NCI-H1105 (cell line): ENCODE measurements around the gene ZBTB40.

Experiments used
- DNase-seq: peaks from one replicate; lab custom pipeline; 2025; lab: John Stamatoyannopoulos, UW

Gene ZBTB40

GRCh38 chr1:22503721-22504410 lies 52.2 kb downstream of the ZBTB40 start:
- no peak for DNase-seq

DNA sequence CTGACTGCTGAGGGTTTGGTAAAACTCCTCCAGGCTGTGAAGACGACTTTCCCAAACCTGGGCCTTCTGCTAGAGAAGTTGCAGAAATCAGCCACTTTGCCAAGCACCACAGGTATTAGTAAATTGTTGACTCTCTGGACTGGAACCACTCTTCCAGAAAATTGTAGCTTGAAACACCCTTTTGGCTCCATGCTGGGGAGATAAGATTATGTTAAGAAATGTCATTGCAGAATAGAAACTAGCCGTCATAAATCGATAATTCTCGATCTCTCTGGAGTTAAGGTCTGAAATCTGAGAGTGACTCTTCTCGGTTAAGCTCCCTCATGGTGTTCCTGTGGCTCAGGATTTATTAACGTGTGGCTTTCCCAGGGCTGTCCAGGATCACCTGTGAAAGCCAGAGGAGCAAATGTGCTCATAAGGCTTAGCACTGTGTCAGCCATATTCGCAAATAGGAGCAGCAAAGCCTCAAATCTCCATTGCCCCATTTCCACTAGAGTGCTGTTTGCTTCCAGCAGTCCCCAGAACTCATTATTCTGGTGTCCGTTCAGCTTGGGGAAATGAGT lies 54.6 kb downstream of the ZBTB40 start:
- no peak for DNase-seq

DNA sequence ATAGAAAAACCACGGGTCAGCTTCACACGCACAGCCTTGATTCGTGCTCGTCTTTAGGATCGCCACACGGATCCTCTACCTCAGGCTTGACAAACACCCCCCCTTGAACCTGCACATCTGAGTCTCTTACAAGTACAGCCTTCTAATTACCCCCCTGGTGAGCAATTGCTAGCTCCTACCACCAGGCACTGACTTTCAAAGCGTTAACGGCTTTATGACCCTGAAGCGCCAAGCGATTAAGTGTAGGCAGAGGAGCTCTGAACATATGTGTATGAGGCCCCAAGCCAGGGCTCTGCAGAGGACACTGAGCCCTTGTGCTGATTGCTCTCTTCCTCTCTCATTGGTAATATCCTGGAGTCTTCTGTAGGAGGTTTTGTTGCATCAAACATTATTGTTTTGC lies 55.9 kb downstream of the ZBTB40 start:
- DNase-seq, result peak; percentile 45

DNA sequence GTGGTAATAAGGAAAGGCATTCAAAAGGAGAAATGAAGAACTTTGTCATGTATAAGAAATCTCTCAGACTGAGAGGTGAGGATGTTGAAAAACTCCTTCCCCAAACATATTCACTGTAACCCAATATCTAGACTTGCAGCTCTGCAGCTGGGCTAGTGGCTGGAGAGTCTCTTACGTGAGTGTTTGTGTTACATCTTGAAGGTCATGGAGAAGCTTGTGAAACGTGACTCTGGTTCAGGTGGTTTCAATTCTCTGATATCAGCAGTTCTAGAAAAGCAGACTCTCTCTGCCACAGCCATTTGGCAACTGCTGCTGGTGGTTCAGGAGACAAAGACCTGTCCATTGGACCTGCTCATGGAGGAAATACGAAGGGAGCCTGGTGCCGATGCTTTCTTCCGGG lies 56.7 kb downstream of the ZBTB40 start:
- DNase-seq, result peak; percentile 27

- DNase-seq, result peak; percentile 83
Measured at GRCh38 chr1:22508991-22509390, 57.3 kb downstream of the ZBTB40 start.

- DNase-seq, result no peak
Measured at GRCh38 chr1:22509815-22510214, 58.2 kb downstream of the ZBTB40 start.

DNA sequence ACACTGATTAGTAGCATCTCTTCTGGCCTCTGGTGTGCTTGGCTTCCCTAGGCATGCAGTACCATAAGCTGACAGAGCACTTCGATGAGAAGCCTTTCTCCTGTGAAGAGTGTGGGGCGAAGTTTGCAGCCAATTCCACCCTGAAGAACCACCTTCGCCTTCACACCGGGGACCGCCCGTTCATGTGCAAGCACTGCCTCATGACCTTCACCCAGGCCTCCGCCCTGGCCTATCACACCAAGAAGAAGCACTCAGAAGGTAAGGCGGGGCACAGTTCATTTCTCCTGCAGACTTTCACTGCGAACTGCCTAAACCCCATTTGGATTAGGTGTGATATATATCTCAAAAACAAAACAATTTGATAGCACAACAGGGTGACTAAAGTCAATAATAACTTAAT lies 61.2 kb downstream of the ZBTB40 start:
- no peak for DNase-seq

GRCh38 chr1:22516906-22517571 lies 65.4 kb downstream of the ZBTB40 start:
- DNase-seq, result no peak

GRCh38 chr1:22517956-22518355 lies 66.3 kb downstream of the ZBTB40 start:
- DNase-seq, result no peak

- DNase-seq, result peak; percentile 10
Measured at GRCh38 chr1:22518379-22518778, 66.7 kb downstream of the ZBTB40 start.

DNA sequence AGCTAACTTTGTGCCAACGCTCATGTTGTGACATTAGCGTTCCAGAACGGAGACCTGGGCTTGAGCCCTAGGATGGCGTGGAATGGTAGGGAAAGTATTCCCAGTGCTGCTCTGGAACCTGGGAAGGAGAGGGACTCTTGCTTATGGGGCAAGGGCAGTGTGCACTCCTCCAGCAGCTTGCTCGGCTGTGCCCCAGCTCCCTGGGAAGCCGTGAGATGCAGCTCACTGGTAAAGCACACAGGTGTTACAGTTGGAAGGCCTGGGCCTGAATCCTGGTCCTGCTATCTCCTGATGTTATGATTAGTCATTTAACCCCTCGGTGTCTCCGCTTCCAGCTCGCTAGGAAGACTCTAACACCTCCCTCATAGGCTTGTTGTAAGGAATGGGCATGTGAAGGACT lies 69.2 kb downstream of the ZBTB40 start:
- no peak for DNase-seq

DNA sequence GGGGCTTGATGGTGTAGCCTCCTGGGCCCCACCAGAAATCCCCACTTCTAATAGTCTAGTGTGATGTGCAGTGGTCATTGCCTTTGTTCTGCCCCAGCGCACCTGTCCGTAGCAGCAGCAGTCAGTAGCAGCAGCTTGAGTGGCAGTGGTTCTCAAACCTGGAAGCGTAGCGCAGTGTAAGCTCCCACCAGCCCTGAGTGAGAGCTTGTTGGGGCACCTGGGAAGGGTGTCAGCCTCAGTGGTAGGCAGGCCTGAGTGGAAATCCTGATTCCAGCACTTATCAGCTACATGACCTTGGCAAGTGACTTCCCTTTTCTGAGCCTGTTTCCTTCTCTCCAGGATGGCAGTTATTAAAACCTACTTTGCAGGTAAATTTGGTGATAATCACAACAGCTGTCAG lies 70.0 kb downstream of the ZBTB40 start:
- no peak for DNase-seq

DNA sequence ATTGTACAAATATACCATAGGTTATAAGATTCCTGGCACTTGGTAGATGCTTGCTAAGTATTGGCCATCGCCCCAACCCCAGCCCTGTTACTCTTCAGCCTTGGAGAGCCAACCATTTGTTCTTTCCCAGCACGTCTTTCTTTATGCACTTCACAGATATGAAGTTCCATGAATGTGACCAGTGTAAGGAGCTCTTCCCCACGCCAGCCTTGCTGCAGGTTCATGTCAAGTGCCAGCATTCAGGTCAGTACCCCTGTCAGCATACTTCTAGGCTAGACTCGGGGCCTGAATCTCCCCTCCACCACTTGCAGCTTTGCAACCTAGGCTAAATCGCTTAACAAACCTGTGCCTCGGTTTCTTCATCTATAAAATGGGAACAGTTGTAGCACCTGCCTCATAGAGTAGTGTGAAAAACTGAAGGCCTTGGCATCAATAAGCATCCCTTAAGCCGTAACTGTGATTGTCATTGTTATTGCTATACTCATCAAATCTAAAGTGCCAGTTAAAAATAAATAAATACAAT lies 70.6 kb downstream of the ZBTB40 start:
- no peak for DNase-seq

GRCh38 chr1:22524481-22524880 lies 72.8 kb downstream of the ZBTB40 start:
- no peak for DNase-seq

GRCh38 chr1:22525211-22525610 lies 73.6 kb downstream of the ZBTB40 start:
- DNase-seq, result no peak

DNA sequence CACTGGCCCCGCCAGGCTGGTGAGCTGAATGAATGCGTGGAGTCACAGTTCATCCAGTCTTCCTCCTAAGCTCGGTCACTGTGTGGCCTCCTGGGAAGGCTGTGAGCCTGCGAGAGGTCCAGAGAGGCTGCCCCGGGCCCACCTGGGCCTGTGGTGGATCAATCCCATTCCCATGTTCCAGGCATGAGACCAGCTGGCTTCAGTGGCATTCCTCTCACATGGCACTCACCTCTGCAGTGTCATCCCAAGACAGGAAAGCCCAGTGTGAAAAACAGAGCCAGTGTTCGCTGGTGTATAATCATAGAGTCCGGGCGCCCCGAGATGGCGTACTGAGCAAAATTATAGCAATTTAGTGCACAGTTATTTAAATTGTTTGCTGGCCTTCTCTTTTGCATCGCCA lies 74.0 kb downstream of the ZBTB40 start:
- DNase-seq, result no peak

DNA sequence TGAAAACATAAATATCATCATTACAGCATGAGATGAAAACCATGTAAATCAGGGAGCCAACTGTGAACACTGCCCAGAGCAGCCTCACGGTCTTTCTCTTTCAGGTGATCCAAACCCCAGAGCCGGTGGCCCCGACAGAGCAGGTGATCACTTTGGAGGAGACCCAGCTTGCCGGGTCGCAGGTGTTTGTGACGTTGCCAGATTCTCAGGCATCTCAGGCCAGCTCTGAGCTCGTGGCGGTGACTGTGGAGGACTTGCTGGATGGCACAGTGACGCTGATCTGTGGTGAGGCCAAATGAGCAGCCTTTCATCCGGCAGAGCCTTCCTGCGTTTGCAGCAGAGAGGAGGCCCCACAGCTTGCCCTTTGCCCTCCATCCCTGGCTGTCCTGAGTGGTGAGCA lies 74.4 kb downstream of the ZBTB40 start:
- DNase-seq, result peak; percentile 25

DNA sequence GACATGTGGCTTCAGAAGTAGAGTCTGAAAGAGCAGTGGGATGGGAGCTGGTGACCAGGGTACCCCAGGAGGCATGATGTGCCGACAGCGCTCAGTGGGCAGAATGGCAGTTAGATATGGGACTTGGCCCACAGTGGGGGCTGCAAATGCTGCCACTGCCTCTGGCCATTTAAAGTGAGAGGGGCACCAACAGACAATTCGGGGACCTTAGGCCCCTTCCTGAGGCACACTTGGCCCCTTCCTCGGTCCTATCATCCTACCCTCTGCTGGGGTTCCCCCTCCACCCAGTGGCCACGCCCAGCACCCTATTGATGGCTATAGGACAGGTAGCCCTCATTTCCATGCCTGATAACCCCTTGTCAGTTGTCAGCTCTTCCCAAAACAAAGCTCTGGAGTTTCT lies 75.0 kb downstream of the ZBTB40 start:
- DNase-seq, result no peak

DNA sequence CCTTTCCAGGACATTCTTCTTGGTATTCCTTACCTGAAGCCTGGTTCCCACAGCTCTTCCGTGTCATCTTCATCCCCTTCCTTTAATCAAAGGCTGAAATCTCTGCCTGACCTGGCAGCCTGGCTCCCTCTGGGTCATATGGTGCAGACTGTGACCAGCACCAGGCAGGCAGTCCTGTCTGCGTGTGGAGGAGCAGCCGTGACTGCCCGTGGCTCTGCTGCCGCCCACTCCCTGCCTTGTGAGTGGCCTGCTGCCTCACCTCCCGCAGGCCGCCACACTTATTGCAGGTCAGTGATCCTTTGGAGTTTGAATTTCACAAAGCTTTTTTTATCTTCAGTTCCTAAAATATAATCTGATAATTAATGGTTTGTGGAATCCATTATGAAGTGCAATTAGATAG lies 75.5 kb downstream of the ZBTB40 start:
- DNase-seq, result no peak

GRCh38 chr1:22527555-22528296 lies 76.1 kb downstream of the ZBTB40 start:
- no peak for DNase-seq

GRCh38 chr1:22528451-22528850 lies 76.8 kb downstream of the ZBTB40 start:
- no peak for DNase-seq

GRCh38 chr1:22529901-22530621 lies 78.4 kb downstream of the ZBTB40 start:
- no peak for DNase-seq
